ENCODE data around the gene STK11IP.

STK11IP gene

DNA sequence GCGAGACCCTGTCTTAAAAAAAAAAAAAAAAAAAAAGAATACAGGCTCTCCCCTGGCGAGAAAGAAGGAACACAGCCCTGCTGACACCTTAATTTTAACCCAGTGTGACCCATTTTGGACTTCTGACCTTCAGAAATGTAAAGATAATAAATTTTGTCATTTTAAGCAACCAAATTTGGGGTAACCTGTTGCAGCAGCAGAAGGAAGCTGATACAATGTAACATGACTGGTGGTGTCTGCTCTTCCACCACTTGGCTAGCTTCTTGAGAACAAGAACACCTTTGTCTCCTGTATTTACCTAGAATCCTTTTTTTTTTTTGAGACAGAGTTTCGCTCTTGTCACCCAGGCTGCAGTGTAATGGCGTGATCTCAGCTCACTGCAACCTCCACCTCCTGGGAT, 6.6 kb upstream of the STK11IP start:
- no peak for DNase-seq

DNA sequence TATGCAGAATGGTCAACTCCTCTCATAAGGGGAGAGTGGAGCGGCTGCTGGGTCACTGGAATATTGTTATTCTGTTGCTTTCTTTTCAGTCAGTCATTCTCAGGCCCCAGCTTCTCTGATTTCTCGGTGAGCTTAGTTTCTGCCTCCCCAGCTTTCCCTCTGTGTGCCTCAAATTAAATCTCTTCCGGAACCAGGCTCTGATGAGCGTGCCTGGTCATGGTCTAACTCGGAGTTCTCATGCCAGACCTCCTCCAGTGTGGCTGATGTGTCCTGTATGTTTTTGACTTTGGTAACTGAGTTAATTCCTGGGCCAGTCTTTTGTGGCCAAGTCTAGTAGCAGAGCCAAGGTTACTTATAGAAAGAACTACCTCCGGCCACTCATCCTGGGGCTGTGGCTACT, 4.9 kb upstream of the STK11IP start:
- DNase-seq: no peak

DNA sequence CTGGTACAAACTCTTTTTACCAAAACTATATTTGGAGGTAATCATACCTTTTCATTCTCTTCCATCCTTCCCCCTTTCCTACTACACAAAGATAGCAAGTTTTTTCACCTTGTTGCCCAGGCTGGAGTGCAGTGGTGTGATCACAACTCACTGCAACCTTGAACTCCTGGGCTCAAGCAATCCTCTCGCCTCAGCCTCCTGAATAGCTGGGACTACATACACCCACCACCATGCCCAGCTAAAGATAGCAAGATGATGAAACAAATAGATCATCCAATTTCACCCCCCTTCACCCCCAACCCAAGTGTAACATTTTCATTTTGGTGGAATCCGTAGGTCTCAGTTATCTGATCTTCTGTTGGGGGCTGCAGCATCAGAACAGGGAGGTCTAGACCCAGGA, 4.5 kb upstream of the STK11IP start:
- no peak for DNase-seq

DNA sequence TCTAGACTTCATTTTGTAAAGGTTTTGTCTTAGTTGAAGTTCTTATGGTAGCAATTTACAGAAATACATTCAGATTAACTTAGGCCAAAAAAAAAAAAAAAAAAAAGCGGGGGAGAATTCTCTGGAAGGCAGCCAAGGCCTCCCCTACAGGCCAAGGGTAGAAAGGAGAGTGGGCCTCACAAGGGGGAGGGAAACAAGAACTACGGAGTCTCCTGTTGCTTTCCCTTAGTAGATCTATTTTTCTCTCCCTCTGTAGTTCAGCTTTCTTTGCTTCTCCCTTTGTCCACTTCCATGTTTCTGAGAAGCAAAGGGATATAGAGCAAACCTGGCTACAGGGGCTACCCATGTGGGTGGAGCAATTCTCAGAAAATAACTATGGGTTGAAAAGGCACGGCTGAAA, 2.4 kb upstream of the STK11IP start:
- DNase-seq: no peak

DNA sequence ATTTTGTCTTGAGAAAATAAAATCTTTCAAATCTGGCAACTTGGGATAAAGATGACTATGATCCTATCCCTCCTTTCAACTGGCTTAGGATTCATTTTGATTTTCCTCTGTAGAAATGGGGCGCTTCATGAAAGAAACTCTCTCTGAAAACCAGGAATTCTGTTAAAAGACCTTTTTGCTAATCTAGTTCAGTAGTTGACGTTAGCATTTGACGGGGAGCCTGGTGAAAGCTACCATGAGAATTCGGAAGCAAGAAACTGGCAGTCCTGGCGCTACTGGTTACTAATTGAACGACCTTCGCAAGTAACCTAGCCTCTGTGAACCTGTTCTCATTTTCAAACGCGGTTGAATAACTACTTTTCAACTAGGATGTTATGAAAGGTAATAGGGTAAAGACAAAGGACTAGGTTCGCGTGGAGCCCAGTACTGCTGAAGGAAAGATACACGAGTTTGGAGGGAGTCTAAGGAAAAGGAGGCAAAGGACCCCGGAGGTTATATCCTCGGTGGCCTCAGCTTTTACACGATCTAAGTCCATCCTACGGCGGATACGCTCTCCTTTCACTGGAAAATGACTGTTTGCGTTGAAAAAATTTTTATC, 604 bp upstream of the STK11IP start:
- DNase-seq: no peak

DNA sequence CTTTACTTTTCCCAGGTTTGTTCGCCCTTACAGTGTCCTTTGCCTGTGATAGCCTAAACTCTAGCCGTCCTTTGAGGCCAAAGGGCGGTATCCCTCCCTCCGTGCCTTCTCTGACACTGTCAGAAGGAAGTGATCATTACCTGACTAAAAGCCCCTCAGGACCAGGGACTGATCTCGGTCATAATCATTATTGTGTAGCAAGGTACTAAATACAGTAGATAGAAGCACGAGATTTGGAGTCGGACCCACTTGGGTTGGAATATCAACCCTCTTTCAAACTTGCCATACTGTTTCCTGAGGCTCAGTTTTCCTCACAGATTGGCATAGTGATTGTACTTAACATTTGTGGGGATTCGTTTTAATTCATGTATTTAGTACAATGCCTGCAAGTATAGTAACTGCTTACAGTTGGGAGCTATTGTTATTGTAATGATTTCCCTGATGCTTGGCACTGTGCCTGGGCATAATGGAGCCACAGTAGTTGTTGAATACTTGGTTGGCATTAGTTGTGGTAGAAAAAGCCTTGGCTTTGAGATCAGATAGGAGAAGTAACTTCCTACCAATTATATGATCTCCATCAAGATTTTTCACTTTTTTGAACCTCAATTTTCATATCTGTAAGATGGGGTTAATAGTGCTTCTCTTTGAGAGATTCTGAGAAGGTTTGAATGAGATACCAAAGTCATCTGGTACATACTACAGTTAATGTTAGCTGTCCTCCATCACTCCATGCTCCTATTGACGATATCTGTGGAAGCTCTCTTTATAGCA, 836 bp downstream of the STK11IP start:
- DNase-seq: no peak

DNA sequence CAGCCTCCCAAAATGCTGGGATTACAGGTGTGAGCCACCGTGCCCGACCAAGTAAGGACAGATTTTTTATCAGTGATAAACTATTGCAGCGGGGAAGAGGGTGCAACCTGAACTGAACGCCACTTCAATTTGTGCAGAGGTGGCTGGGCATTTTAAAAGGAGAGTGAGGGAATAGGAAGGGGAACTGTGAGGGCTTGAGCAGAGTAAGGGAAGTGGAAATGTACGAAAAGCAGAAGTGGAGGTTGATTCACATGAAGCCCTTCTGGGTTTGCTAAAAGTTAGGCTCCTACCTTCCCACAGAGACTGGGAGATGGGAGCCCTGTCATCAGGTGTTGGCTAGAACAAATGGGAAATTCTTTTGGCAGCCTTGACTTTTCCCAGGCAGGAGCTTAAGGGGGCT, 6.1 kb downstream of the STK11IP start:
- no peak for DNase-seq

DNA sequence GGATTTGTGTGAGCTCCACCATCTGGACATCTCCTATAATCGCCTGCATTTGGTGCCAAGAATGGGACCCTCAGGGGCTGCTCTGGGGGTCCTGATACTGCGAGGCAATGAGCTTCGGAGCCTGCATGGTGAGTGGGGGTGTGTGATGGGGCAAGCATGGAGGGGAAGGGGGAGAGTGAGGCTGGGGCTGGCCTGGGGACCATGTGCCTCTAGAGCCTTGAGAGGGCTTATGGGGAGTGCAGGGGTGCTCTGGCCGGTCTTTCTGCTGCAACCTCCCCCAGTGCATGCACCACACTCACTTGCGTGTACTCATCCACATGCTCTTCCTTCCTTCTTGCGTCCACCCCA, 7.9 kb downstream of the STK11IP start:
- no peak for DNase-seq

DNA sequence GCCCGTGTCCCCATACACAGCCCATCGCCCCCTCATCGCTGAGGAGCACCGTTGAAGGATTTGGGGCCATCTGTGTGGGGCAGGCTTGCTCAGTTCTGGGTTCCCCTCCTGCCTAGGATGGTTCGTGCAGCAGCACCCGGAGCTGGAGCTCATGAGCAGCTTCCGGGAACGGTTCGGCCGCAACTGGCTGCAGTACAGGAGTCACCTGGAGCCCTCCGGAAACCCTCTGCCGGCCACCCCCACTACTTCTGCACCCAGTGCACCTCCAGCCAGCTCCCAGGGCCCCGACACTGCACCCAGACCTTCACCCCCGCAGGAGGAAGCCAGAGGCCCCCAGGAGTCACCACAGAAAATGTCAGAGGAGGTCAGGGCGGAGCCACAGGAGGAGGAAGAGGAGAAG, 10.3 kb downstream of the STK11IP start:
- DNase-seq: no peak

DNA sequence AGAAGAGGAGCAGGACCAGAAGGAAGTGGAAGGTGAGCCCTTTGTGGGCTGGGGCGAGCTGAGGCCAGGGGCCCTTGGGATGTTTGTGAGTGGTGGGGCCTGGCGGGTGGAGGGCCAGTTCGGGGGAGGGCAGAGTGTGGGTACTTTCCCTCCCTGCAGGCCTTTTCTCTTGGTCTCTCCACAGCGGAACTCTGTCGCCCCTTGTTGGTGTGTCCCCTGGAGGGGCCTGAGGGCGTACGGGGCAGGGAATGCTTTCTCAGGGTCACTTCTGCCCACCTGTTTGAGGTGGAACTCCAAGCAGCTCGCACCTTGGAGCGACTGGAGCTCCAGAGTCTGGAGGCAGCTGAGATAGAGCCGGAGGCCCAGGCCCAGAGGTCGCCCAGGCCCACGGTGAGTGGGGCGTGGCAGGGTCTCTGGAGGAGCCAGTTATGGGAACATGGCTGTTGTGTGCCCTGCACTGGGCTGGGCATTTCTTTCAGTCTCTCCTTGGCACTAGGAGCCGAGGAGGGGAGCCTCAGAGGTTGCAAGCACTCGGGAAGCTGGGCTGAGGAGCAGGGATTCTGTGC, 10.8 kb downstream of the STK11IP start:
- DNase-seq: no peak

DNA sequence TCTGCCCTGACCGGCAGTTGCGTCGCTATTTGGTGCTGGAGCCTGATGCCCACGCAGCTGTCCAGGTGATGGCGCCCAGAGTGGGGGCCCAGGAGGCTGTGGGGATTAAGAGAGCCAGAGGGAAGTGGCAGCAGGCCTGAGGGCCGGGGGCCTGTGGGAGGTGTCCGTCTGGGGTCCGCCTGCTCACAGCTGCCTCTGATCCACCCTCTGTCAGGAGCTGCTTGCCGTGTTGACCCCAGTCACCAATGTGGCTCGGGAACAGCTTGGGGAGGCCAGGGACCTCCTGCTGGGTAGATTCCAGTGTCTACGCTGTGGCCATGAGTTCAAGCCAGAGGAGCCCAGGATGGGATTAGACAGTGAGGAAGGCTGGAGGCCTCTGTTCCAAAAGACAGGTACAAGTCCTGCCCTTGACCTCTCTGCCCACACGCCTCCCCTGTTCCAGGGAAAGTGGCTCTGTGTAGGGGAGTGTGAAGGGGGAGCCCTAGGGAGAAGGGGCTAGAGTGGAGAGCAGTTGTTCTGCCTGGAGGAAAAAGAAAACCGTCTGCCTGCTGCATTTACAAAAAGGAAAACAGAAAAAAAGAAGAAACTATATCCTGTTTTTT, 11.6 kb downstream of the STK11IP start:
- no peak for DNase-seq

DNA sequence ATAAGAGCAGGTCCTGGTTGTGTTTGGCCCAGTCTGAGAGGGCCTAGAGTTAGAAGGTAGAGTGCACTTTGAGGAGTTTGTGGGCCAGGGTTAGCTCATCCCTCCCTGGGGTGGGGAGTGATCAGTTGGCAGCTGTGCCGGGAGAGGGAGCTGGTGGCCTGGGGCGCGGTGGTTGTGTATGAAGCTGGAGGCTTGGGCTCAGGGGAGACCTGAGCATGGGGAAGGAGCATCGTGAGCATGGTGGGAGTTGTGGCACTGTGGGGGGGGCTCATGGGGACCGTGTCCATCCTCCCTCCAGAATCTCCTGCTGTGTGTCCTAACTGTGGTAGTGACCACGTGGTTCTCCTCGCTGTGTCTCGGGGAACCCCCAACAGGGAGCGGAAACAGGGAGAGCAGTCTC, 13.6 kb downstream of the STK11IP start:
- no peak for DNase-seq

DNA sequence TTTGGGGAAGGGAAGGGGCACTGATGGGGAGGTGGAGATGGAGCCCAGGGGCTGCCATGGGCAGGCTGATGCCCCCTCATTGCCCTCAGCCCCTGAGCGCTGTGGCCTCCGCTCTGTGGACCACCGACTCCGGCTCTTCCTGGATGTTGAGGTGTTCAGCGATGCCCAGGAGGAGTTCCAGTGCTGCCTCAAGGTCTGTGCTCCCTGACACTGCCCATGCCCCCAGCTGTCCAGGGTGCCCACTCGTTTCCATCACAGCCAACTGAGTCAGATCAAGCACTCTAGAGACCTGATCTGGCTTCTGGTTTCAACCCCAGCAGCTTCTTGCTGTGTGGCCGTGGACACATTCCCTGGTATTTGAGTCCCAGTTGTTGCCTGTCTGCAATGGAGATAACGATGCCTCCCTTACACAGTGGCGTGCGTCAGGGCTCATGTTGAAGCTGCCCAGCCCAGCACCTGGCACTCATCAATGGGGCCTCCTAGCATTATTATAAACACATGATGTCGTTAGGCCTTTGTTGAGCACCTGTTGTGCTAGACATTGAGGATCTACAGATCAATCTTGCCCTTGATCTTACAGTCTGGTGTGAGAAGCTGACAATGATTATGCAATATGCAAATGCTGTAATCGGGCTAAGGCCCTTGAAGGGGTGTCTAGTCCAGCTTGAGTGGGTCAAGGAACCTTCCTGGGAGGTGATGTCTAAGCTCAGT, 14.4 kb downstream of the STK11IP start:
- no peak for DNase-seq

DNA sequence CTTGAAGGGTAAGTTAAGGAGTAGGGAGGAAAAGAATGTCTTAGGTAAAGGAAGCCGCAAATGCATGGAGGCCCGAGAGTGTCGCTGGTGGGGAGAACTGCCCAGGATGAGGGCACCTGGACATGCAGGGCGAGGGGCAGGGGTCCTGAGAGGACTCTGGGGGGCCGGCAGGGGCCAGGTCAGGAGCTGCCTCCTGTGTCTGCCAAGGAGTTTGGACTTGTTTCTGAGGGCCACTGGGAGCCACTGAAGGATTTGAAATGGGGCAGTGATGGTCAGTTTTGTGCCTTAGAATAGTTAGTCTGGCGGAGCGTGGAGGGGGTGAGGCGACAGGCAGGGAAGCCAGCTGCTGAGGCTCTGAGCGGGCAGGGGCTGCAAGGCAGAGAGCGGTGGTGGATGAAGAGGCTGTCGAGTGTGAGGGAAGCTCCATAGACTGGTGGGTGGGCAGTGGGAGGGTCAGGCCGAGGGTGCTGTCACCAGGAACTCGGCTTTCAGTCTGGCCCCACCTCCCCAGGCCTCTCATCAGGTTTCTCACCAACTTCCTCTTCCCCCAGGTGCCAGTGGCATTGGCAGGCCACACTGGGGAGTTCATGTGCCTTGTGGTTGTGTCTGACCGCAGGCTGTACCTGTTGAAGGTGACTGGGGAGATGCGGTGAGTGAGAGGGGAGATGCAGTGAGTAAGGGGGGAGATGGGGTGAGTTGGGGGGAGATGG, 15.1 kb downstream of the STK11IP start:
- DNase-seq: no peak

DNA sequence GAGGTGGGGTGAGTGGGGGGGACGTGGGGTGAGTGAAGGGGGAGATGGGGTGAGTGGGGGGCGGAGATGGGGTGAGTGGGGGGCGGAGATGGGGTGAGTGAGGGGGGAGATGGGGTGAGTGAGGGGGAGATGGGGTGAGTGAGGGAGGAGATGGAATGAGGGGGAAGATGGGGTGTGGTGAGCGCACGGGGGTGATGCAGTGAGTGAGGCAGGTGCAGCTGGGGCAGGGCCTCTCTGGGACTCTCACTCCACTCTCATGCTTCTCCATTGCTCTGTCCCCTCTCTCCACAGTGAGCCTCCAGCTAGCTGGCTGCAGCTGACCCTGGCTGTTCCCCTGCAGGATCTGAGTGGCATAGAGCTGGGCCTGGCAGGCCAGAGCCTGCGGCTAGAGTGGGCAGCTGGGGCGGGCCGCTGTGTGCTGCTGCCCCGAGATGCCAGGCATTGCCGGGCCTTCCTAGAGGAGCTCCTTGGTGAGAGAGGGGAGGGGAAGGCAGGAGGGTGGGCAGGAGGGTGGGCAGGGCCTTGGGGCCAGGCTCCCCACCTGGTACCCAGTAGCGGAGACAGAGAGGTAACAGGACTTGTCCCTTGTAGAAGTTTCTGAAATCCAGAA, 15.9 kb downstream of the STK11IP start:
- DNase-seq: no peak

DNA sequence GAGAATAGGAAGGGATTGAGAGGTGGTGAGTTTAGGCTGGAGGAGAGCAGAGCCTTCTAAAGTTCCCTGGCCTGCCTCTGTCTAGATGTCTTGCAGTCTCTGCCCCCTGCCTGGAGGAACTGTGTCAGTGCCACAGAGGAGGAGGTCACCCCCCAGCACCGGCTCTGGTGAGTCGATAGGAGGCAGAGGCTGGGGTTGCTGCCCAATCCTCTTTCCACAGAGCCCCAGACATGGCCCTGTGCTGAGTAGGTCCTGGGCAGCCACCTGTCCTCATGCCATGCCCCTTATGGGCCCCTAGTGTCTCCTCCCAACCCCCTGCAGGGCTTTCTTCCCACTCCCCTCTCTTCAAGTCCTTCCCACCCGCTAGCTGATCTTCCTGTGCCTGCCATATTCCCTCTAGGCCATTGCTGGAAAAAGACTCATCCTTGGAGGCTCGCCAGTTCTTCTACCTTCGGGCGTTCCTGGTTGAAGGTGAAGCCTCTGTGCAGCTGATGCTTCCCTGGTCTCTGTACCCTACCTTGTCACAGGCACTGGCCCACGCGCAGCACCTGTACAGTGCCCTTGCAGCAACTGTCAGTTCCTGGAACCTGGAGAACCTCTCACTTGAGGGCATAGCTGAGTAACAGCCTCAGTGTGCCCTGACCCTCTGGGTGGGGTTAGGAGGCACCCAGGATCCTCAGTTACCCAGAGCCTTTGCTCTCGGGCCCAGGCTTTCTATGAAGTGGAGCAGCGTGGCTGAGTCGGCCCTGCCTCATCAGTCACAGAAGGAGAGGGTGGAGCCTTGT, 16.6 kb downstream of the STK11IP start:
- DNase-seq: no peak

DNA sequence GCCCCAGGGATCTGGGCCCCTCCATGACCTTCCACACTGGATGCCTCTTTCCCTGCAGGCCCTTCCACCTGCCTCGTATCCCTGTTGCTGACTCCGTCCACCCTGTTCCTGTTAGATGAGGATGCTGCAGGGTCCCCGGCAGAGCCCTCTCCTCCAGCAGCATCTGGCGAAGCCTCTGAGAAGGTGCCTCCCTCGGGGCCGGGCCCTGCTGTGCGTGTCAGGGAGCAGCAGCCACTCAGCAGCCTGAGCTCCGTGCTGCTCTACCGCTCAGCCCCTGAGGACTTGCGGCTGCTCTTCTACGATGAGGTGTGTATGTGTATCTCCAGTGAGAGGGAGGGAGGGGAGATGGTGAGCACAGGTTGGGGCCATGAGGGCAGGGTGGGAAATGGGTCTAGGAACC, 17.4 kb downstream of the STK11IP start:
- no peak for DNase-seq

DNA sequence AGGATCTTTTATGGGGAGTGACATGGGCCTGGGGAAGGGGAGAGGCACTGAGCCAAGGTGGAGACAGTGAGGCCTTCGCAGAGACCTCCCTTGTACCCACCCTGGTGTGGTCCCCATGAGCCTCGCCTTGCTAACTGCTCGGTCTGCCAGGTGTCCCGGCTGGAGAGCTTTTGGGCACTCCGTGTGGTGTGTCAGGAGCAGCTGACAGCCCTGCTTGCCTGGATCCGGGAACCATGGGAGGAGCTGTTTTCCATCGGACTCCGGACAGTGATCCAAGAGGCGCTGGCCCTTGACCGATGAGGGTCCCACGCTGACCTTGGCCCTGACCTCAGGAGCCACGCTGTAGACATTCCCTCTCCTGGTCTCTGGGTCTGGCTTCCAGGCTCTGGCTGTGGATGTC, 18.2 kb downstream of the STK11IP start:
- DNase-seq: no peak

DNA sequence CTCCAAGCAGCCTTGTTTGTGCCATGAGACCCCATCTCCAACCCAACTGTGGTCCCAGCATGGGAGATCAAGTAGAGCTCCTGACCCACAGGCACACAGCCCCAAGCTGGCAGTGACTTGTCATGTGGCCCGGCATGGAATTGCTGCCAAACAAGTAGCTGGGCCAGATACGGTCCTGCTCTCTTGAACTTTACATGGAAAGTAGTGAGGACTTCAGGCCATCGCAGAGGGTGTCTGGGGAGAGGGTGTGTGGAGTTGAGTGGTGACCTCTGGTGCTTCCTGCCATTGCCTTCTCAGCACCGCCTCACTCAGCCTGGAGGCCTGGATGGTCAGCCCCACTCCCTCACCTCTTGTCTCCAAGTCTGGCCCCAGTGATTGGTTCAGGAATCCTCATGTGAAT, 18.9 kb downstream of the STK11IP start:
- no peak for DNase-seq

DNA sequence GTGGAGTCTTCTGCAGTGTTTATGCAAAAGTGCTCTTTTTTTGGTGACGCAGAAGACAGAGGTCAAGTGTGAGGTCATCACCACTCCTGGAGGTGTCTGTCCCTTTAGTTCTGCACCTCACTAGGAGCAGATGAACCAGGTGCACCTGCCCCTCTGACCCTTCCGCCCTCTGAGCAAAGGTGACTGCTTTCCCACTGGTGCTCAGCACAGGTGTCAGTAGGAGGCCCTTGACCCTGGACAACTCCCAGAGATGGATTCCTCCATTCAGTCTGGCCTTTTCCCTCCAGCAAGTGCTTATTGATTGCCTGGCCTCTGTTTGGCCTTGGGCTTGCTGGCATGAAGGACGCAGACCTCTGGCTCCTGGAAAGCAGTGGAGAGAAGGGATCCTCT, 21.1 kb downstream of the STK11IP start:
- no peak for DNase-seq

DNA sequence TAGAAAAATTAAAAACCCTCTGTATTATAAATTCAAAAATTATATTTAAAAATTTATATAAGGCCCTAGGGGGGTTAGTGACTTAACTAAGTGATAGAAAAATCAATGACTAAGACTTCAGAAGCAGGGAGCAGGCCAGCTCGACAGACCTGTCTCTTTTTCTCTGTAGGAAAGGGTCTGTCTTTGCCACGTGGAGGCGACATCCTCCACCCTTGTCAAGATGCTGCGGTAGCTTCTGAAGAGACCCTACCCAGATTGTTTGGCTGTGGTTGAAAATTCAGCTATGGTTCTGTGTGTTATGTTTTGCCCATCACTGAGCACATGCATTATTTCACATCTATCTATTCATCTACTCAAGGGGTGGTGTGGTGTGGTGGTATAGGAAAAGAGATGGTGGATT, 21.6 kb downstream of the STK11IP start:
- DNase-seq: no peak

DNA sequence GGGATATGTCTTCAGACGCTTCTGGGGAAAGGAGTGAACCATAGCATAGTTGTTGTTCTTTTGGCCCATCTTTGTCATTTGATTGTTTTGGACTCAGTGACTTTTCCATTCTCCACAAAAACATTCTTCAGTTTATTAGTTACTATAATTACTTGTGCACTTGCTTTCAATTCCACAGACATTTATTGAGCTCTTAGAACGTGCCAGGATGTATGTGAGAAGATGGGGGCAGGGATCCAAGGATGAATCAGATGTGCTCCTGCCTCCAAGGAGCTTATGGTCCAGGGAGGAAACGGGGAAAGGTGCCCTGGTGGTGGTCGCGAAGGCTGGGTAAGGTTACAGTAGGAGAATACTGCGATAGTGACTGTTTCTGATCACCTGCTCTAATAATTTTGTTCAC, 22.9 kb downstream of the STK11IP start:
- DNase-seq: no peak

Measured in T-helper 9 cell (primary cell).